NCI-H446 treated with DMSO at 0.1 percent for 48 hours (cell line): Measurements from ENCODE around the gene ATG10.
"Not testable (repeated sequence)": the region's sequence is repeated elsewhere in the genome, so short reads cannot be mapped to it uniquely, and the experiment has no call there.

ENCODE experiments used
- DNase-seq: peaks from one replicate; lab custom pipeline; 2025; lab: John Stamatoyannopoulos, UW

The ATG10 gene

GRCh38 chr5:81971712-81972491, at the start of gene ATG10:
ATG10 (plus strand) TSS chr5:81972023; CDS start chr5:81987571, 15,548 bp downstream.
- DNase-seq = peak; percentile 98

DNA sequence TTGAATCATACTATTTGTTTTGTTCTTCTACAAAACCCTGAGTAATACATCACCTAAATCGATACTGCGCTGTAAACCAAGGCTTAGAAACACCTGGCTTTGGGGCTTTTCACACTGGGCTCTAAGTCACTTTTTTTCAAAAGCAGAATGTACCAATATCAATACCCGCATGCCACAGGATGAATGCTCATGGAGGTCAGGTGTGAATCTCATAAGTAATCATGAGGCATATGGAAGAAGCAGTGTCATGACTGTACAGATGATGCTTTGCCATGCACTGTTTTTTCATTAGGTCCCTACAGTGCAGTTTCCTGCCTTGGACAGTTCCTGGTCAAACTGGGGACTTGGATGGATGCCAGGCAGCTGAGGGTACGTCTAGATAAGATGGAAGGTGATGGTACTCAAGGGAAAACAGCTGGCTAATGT, 49.0 kb upstream of the ATG10 start:
- DNase-seq = no peak

GRCh38 chr5:81924442-81924841, 47.4 kb upstream of the ATG10 start:
- peak; percentile 80 for DNase-seq

GRCh38 chr5:81925009-81925408, 46.8 kb upstream of the ATG10 start:
- no peak for DNase-seq

DNA sequence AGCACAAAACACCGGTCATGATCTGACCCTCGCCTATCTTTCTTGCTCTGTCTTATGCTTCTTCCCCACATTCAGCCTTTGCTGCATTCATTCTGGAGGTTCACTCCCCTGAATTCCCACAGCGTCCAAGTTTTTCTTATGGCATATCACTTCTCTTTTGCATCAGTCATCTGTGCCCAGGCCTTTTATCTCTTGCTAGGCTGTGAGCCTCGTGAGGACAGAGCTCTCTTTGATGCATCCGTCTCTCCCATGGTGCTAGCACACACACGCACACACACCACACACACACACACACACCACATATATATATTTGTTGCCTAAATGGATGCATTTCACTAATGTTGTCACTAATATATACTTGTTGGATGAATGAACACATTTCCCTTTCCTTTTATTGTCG, 45.8 kb upstream of the ATG10 start:
- no peak for DNase-seq

DNA sequence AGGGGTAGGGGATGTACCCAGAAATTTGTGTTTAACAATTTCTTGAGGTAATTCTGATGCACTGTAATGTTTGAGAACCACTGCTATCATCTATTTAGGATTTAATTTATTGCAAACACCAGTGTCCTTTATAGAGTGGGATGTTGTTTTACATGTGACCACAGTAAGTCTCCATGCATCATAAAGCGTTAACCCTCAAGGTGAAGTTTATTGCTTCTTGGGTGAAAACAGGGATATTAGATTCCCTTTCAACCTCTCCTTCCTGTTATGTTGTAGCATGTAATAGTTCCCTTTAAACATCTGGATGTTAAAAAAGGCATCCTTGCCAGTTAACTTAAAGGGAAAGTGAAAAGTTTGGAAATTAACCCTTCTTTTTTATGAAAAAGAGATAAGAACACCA, 35.8 kb upstream of the ATG10 start:
- DNase-seq = no peak

GRCh38 chr5:81936750-81937149, 35.1 kb upstream of the ATG10 start:
- no peak for DNase-seq

GRCh38 chr5:81942746-81943145, 29.1 kb upstream of the ATG10 start:
- no peak for DNase-seq

DNA sequence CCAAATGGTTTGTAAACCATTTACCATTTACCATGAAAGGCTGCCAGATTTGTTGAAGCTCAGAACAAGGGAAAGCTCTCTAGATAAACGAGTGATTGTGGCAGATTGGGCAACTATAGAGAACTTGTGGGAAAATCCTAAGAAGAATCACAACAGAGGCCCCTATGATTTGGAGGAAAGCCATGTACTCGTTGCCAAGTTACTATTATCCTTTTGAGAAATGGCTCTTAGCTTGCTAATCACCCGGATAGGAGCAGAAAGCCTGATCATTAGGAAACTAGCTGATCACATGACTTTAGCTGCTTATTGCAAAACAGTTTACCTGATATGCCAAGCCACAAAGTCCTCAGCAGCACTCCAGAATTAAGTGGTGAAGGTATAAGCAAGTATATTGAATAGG, 23.5 kb upstream of the ATG10 start:
- no peak for DNase-seq

DNA sequence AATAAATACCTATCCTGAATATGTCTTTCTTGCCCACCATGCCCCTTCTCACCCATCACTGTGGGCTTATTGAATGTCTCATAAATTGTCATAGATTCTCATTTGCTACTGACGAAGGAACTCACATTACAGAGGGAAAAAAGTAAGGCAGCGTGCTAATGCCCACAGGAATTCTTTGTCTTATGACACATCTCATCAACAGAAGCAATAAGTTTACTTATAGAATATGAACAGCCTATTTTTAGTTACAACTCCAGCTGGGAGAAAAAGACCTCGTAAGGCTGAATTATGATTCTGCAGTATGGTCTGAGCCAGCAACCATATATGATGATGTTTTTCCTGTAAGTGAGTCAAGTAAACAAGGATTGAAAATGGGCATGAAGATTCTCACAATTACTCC, 22.4 kb upstream of the ATG10 start:
- DNase-seq = no peak

DNA sequence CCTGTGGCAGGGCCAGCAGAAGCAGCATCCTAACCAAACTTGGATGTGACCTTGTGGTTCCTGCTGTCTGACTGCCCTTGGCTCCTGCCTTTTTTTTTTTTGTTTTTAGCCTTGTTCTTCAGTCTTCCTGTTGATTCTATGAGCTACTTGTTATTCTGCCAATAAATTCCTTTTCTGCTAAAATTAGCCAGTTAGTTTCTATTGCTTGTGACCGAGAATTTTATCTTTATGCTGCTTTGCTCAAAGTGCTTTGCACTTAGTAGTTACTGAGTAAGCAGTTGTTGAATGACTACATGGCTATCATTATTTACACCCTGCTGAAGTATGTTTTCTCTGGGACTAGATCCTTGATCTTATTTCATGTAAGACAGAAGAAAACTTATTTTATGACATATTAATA, 20.8 kb upstream of the ATG10 start:
- no peak for DNase-seq

GRCh38 chr5:81954796-81955195, 17.0 kb upstream of the ATG10 start:
- DNase-seq = not testable (repeated sequence)

DNA sequence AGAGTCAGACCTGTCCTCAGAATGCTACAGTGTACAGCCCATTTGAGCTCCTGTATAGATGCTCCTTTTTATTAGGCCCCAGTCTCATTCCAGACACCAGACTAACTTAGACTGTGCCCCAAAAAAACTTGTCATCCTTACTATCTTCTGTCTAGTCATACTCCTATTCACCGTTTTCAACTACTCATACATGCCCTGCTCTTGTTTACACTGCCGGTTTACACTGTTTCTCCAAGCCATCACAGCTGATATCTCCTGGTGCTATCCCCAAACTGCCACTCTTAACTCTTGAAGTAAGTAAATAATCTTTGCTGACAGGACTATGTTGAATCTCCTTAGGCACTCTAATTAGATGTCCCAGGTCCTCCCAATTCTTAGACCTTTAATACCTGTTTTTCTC, 13.7 kb upstream of the ATG10 start:
- DNase-seq = not testable (repeated sequence)

- no peak for DNase-seq
Observed at GRCh38 chr5:81961651-81962440, 10.0 kb upstream of the ATG10 start.

DNA sequence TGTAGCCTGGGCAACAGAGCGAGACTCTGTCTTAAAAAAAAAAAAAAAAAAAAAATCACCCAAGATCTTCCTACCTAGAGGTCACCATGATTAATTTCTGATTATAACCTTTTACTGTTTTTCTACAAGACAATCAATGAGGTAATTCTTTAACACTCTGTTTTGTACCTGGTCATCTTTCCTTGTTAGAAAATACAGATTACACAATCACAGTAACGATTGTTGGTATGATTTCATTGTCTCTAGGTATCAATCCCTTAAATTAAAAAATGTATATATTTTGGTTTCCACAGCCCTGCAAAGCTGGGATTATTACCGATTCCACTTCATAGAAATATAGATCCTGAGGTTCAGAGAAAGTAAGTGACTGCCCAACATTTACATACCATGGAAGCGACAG, 8.3 kb upstream of the ATG10 start:
- no peak for DNase-seq

DNA sequence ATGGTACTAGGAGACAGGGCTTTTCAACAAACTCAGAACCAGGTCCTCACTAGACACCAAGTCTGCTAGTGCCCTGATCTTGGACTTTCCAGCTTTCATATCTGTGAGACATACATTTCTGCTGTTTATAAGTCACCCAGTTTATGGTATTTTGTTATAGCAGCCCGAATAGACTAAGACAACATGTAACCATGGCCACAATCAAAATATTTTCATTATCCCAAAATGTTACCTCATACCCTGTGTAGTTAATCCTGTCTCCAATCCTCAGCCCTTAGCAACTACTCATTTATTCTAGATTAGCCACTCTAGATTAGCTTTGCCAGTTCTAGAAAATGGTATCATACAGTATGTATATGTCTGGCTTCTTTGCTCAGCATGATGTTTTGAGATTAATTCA, 6.3 kb upstream of the ATG10 start:
- DNase-seq = no peak

- DNase-seq = no peak
Observed at GRCh38 chr5:81969226-81969625, 2.6 kb upstream of the ATG10 start.

DNA sequence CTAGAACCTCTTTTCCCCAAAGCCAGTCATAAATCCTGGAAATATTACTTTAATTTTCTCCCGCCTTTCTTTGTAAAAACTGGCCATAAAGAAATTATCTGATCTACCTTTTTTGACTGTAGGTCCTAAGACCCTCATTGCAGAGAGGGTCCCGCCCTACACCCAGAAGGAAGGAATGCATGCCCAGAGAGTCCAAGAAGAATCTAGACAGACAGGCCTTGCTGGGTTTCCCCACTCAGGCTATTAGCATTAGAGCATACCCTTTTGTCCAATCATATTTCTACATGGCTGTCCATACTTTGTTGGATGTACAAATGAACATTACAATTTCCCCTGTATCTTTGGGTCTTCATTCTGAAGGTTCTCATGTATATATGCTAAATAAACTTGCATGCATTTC, 1.9 kb upstream of the ATG10 start:
- DNase-seq = no peak

DNA sequence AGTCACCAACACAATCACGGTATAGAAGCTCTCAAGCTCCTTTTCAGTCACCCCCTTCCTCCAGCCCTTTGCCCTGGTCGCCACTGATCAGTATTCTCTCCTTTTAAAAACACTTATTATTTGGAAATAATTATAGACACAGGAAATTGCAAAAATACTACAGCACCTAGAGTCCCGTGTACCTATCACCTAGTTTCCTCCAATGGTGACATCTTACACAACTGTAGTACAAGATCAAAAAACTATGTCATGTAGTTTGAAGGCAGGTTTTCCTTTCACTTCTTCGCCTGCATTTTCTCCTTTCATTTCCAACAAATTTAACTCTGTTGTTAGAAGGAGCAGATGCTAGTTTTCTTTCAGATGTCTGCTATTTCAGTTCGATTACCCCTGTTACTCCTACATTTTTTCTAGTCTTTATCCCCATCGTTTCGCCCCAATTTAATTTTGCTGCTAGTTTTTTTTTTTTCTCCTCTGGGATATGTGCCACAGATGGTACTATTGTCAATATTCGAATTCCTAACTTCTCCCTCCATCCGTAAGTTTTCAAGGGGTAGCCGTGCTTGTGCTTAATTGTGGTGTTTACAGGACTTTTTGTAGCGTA, 612 bp upstream of the ATG10 start:
- DNase-seq = no peak

- no peak for DNase-seq
Observed at GRCh38 chr5:81972492-81972783, 615 bp downstream of the ATG10 start.

GRCh38 chr5:81980160-81980559, 8.3 kb downstream of the ATG10 start:
- no peak for DNase-seq

- no peak for DNase-seq
Observed at GRCh38 chr5:81980598-81981260, 8.9 kb downstream of the ATG10 start.
